ENCODE results near the gene FOXRED2.
A peak's percentile ranks its signal among the peaks of the same experiment; 100 is the strongest.

The FOXRED2 gene

DNA sequence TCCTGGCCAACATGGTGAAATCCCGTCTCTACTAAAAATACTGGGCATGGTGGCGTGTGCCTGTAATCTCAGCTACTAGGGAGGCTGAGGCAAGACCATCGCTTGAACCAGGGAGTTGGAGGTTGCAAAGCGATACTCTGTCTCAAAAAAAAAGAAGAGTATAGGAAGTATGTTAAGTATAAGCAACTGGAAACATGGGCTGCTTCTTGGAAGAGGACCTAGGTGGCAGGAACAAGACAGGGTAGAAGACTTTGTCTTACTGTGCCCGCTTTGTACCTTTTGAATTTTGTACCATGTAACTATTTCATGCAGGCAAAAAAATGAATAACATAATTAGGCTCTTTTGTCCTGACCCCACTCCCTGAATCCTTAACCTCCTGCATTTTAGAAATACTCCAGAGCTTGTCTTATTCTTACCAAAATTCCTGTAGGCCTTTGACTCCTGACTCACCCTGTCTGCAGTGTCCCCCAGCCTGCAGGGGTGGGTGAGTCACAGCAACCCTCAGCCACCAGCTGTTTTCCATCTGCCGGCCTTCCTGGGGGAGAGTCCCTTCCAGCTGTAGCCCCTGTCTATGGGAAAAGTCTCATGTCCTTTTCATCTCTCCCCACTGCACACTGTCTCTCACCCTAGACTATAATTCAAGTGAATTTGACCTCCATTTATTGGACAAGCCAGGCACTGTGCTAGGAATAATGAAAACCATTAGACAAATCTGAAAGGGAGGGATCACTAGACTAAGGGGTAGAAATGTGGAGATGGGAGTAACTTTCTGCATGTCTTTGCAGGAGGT, 67.2 kb downstream of the FOXRED2 start:
- TF ChIP-seq, protein P1, sequence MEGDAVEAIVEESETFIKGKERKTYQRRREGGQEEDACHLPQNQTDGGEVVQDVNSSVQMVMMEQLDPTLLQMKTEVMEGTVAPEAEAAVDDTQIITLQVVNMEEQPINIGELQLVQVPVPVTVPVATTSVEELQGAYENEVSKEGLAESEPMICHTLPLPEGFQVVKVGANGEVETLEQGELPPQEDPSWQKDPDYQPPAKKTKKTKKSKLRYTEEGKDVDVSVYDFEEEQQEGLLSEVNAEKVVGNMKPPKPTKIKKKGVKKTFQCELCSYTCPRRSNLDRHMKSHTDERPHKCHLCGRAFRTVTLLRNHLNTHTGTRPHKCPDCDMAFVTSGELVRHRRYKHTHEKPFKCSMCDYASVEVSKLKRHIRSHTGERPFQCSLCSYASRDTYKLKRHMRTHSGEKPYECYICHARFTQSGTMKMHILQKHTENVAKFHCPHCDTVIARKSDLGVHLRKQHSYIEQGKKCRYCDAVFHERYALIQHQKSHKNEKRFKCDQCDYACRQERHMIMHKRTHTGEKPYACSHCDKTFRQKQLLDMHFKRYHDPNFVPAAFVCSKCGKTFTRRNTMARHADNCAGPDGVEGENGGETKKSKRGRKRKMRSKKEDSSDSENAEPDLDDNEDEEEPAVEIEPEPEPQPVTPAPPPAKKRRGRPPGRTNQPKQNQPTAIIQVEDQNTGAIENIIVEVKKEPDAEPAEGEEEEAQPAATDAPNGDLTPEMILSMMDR (IDR thresholded peaks at IDR 0.05; ENCODE audit: control insufficient read depth, insufficient read depth, low read depth, low read length, missing control alignments) = no peak
- H3K4me3 ChIP-seq (ENCODE audit: control insufficient read depth, low read depth, low read length) = no peak overlapping the region
- peak; percentile 68 for DNase-seq (ENCODE audit: low read depth)

Measured in AG09309 (cell line).